NK-92 treated with Interleukin-12 subunit alpha and Interleukin-12 subunit beta, amount 100 ng/mL, for 24 hours (cell line): Measurements from ENCODE around the gene CMYA5.

Experiments
- DNase-seq: peaks from one replicate; lab custom pipeline; 2025; lab: John Stamatoyannopoulos, UW

Gene CMYA5

GRCh38 chr5:79834754-79835714, 145.4 kb downstream of the CMYA5 start:
- no peak for DNase-seq

- DNase-seq = no peak
Observed at GRCh38 chr5:79837761-79838551, 148.3 kb downstream of the CMYA5 start.

- no peak for DNase-seq
Observed at GRCh38 chr5:79840084-79840990, 150.7 kb downstream of the CMYA5 start.

- no peak for DNase-seq
Observed at GRCh38 chr5:79841172-79841571, 151.5 kb downstream of the CMYA5 start.

GRCh38 chr5:79842006-79842881, 152.6 kb downstream of the CMYA5 start:
- DNase-seq = no peak

- no peak for DNase-seq
Observed at GRCh38 chr5:79842991-79843390, 153.4 kb downstream of the CMYA5 start.

GRCh38 chr5:79843450-79844388, 154.1 kb downstream of the CMYA5 start:
- no peak for DNase-seq

GRCh38 chr5:79844571-79844970, 154.9 kb downstream of the CMYA5 start:
- DNase-seq = no peak

GRCh38 chr5:79845448-79846197, 156.0 kb downstream of the CMYA5 start:
- DNase-seq = no peak

GRCh38 chr5:79846198-79846521, 156.5 kb downstream of the CMYA5 start:
- DNase-seq = no peak

- no peak for DNase-seq
Observed at GRCh38 chr5:79847561-79847960, 157.9 kb downstream of the CMYA5 start.

GRCh38 chr5:79849061-79849460, 159.4 kb downstream of the CMYA5 start:
- DNase-seq = no peak
